ENCODE measurements around the gene MIX23.

The MIX23 gene

GRCh38 chr3:122343654-122344053, 39.4 kb downstream of the MIX23 start:
- Histone ChIP-seq H3K36me3 (replicated peaks; ENCODE audit: low read depth, low read length) (no peaks in the 10 kb centered on the region), H3K9me3 (ENCODE audit: insufficient read depth, low read length) (no peaks in the 10 kb centered on the region), H3K9ac (ENCODE audit: low read length) (no peak overlapping the region), H3K27me3 (ENCODE audit: low read depth, low read length) (no peaks in the 10 kb centered on the region), H3K4me2 (ENCODE audit: low read length) (no peak overlapping the region), H3K79me2 (ENCODE audit: low read length) (no peaks in the 10 kb centered on the region), H2AFZ (ENCODE audit: low read depth, low read length) (no peak overlapping the region), H3K27ac (ENCODE audit: low read length) (no peak overlapping the region), H3K4me1 (ENCODE audit: low read length) (no peaks in the 10 kb centered on the region), H3K4me3 (ENCODE audit: low read length) (no peak overlapping the region), H4K20me1 (ENCODE audit: insufficient read depth, low read length) (no peaks in the 10 kb centered on the region)
- TF ChIP-seq EZH2phosphoT487 (IDR thresholded peaks at IDR 0.05; ENCODE audit: low read depth) (no peak), CTCF (IDR thresholded peaks at IDR 0.05; ENCODE audit: low read depth, low read length) (no peak)

- TF ChIP-seq CTCF (IDR thresholded peaks at IDR 0.05; ENCODE audit: low read depth, low read length): no peak
- no peak for TF ChIP-seq EZH2phosphoT487 (IDR thresholded peaks at IDR 0.05; ENCODE audit: low read depth)
- Histone ChIP-seq H3K9me3 (ENCODE audit: insufficient read depth, low read length) (no peaks in the 10 kb centered on the region), H3K4me2 (ENCODE audit: low read length) (no peak overlapping the region), H3K36me3 (replicated peaks; ENCODE audit: low read depth, low read length) (no peaks in the 10 kb centered on the region), H3K79me2 (ENCODE audit: low read length) (no peaks in the 10 kb centered on the region), H3K4me1 (ENCODE audit: low read length) (no peaks in the 10 kb centered on the region), H4K20me1 (ENCODE audit: insufficient read depth, low read length) (no peaks in the 10 kb centered on the region), H3K27ac (ENCODE audit: low read length) (no peak overlapping the region), H3K4me3 (ENCODE audit: low read length) (no peak overlapping the region), H2AFZ (ENCODE audit: low read depth, low read length) (no peak overlapping the region), H3K27me3 (ENCODE audit: low read depth, low read length) (no peaks in the 10 kb centered on the region), H3K9ac (ENCODE audit: low read length) (no peak overlapping the region)
Observed at GRCh38 chr3:122342803-122343202, 40.2 kb downstream of the MIX23 start.

- no peak overlapping the region for H3K4me2 ChIP-seq (ENCODE audit: low read length)
- TF ChIP-seq CTCF (IDR thresholded peaks at IDR 0.05; ENCODE audit: low read depth, low read length) (no peak), EZH2phosphoT487 (IDR thresholded peaks at IDR 0.05; ENCODE audit: low read depth) (no peak)
- no peaks in the 10 kb centered on the region for H3K36me3 ChIP-seq (replicated peaks; ENCODE audit: low read depth, low read length)
- no peak overlapping the region for H2AFZ ChIP-seq (ENCODE audit: low read depth, low read length)
- H3K79me2 ChIP-seq (ENCODE audit: low read length): no peaks in the 10 kb centered on the region
- H3K9me3 ChIP-seq (ENCODE audit: insufficient read depth, low read length): no peaks in the 10 kb centered on the region
- H3K27ac ChIP-seq (ENCODE audit: low read length): no peak overlapping the region
- H3K9ac ChIP-seq (ENCODE audit: low read length): no peak overlapping the region
- no peaks in the 10 kb centered on the region for H3K4me1 ChIP-seq (ENCODE audit: low read length)
- no peaks in the 10 kb centered on the region for H4K20me1 ChIP-seq (ENCODE audit: insufficient read depth, low read length)
- no peaks in the 10 kb centered on the region for H3K27me3 ChIP-seq (ENCODE audit: low read depth, low read length)
- H3K4me3 ChIP-seq (ENCODE audit: low read length): no peak overlapping the region
Observed at GRCh38 chr3:122332551-122332950, 50.5 kb downstream of the MIX23 start.

GRCh38 chr3:122331886-122332285, 51.1 kb downstream of the MIX23 start:
- Histone ChIP-seq H3K9me3 (ENCODE audit: insufficient read depth, low read length) (no peaks in the 10 kb centered on the region), H3K4me3 (ENCODE audit: low read length) (no peak overlapping the region), H3K4me1 (ENCODE audit: low read length) (no peaks in the 10 kb centered on the region), H3K4me2 (ENCODE audit: low read length) (no peak overlapping the region), H4K20me1 (ENCODE audit: insufficient read depth, low read length) (no peaks in the 10 kb centered on the region), H3K36me3 (replicated peaks; ENCODE audit: low read depth, low read length) (no peaks in the 10 kb centered on the region), H3K9ac (ENCODE audit: low read length) (no peak overlapping the region), H2AFZ (ENCODE audit: low read depth, low read length) (no peak overlapping the region), H3K79me2 (ENCODE audit: low read length) (no peaks in the 10 kb centered on the region), H3K27me3 (ENCODE audit: low read depth, low read length) (no peaks in the 10 kb centered on the region), H3K27ac (ENCODE audit: low read length) (no peak overlapping the region)
- TF ChIP-seq CTCF (IDR thresholded peaks at IDR 0.05; ENCODE audit: low read depth, low read length) (no peak), EZH2phosphoT487 (IDR thresholded peaks at IDR 0.05; ENCODE audit: low read depth) (no peak)

All from OCI-LY3 (cell line).